HG03135 (cell line): ENCODE measurements around the gene SLC25A52.
"Not testable (repeated sequence)": the region's sequence is repeated elsewhere in the genome, so short reads cannot be mapped to it uniquely, and the experiment has no call there.

Experiments used
- ATAC-seq: cut with Tn5 transposase; IDR thresholded peaks from one replicate; pipeline ENCODE4 v1.9.1; 2021; ENCODE audit warnings: mild to moderate bottlenecking, moderate library complexity; ENCODE audit not compliant: unreplicated experiment

Gene SLC25A52

GRCh38 chr18:31760695-31761094 lies at the start of gene SLC25A52:
SLC25A52 (minus strand) TSS chr18:31760880; CDS start chr18:31760661, 219 bp downstream.
- no peak for ATAC-seq

GRCh38 chr18:31809049-31809448 lies 48.4 kb upstream of the SLC25A52 start:
- not testable (repeated sequence) for ATAC-seq

- no peak for ATAC-seq
Measured at GRCh38 chr18:31801078-31801477, 40.4 kb upstream of the SLC25A52 start.

GRCh38 chr18:31799257-31799656 lies 38.6 kb upstream of the SLC25A52 start:
- ATAC-seq, result not testable (repeated sequence)

- no peak for ATAC-seq
Measured at GRCh38 chr18:31798399-31798798, 37.7 kb upstream of the SLC25A52 start.

GRCh38 chr18:31795747-31796146 lies 35.1 kb upstream of the SLC25A52 start:
- no peak for ATAC-seq

- no peak for ATAC-seq
Measured at GRCh38 chr18:31793531-31793930, 32.9 kb upstream of the SLC25A52 start.

GRCh38 chr18:31792580-31792911 lies 31.9 kb upstream of the SLC25A52 start:
- ATAC-seq, result no peak

- ATAC-seq, result peak; percentile 98
Measured at GRCh38 chr18:31791817-31792579, 31.3 kb upstream of the SLC25A52 start.

GRCh38 chr18:31789409-31789808 lies 28.7 kb upstream of the SLC25A52 start:
- ATAC-seq, result no peak

- no peak for ATAC-seq
Measured at GRCh38 chr18:31783059-31783458, 22.4 kb upstream of the SLC25A52 start.

GRCh38 chr18:31778391-31778950 lies 17.8 kb upstream of the SLC25A52 start:
- ATAC-seq, result no peak

- no peak for ATAC-seq
Measured at GRCh38 chr18:31776093-31776492, 15.4 kb upstream of the SLC25A52 start.

- ATAC-seq, result no peak
Measured at GRCh38 chr18:31774962-31775361, 14.3 kb upstream of the SLC25A52 start.

- no peak for ATAC-seq
Measured at GRCh38 chr18:31774477-31774785, 13.8 kb upstream of the SLC25A52 start.

GRCh38 chr18:31773774-31774476 lies 13.2 kb upstream of the SLC25A52 start:
- ATAC-seq, result no peak

GRCh38 chr18:31772699-31773098 lies 12.0 kb upstream of the SLC25A52 start:
- ATAC-seq, result no peak

- ATAC-seq, result no peak
Measured at GRCh38 chr18:31750273-31750672, 10.4 kb downstream of the SLC25A52 start.

- no peak for ATAC-seq
Measured at GRCh38 chr18:31746396-31746795, 14.3 kb downstream of the SLC25A52 start.

- no peak for ATAC-seq
Measured at GRCh38 chr18:31744321-31745067, 16.2 kb downstream of the SLC25A52 start.

- ATAC-seq, result not testable (repeated sequence)
Measured at GRCh38 chr18:31743600-31743999, 17.1 kb downstream of the SLC25A52 start.
